ENCODE data around the gene SERGEF.

Gene SERGEF

DNA sequence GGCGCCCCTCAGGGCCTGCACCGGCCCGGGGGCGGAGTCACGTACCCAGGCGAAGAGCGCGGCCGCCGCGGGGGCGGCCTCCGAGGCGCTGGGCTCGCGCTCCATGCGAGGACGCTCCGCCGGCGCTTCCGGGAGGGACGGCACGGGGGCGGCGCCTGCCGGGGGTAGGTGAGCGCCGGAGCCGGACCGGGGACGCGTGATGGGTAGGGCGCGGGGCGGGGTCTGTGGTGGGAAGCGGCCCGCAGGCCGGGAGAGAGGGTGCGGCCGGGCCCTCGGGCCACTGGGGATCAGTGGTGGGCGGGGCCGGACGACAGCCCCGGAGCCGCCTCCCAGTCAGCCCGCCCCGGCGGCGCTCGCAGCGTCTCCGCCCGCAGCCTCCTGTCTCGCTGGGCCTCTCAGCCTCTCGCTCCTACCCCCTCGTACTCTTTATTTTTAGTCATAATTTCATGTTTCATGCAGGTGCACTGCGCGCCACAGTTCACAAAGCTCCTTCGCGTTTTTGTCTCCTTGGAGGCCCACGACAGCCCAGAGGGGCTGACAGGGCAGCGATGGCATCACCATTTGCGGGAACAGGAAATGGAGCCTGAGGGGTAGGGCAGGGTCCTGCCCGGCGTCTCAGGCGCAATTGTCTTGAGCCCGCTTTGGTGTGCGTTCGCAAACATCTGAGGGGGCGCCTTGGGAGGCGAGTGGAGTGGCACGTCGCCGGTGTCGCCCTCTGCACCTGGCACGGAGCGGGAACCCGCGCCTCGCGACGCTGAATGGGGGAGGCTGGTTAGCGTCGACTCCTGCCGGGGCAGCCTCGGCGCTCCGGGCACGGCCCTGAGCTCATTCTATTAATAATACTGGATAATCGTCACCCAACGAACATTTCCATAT, at the start of gene SERGEF:
Gene SERGEF (minus strand): TSS at position 142 of the 876 bp plus-strand sequence. CDS start 37 bp downstream, at position 105.
- peak; percentile 24 for DNase-seq (ENCODE audit: low read depth)

DNA sequence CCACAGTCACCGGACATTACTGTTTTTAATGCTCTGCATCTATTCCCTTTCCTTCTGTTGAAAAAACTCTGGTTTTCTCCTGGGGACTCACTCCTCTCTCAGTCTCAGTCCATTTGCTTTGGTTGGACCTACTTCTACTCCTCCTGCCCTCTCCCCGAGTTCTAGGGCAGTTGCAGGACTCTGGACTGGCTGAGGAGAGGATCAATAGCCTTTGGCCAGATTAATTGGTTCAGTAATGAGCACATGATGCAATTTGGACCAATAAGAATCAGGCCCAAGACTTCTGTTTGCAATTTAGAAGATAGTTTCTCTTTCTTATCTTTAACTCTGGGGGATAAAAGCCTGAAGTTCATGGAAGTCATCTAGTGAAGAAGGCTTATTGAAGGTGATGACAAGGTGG, 48.5 kb upstream of the SERGEF start:
- DNase-seq (ENCODE audit: low read depth) = no peak

DNA sequence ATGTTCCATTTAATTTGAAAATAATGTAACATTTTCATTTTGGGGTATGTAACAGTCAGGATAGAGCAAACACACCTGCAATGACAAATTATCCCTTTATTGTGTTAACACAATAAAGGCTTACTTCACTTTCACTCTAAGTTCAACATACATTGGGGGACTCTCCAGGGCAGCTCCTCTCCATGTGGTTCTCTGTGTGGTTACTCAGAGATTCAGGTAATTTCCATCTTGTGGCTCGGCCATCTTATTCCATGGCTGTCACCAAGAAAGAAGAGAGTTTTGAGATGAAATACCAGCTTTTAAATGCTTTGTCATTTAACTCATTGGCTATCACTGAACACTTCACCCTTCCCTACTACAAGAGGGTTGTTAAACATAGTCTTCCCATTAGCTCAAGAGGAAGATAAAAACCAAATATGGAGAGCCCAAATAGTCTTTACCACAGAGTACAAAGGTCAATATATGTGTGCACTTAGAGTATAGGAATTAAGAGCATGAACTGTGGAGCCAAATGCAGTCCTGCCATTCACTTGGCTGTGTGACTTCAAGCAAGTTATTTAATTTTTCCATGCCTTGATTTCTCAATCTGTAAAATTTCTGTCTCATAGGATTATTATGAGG, 43.8 kb upstream of the SERGEF start:
- no peak for DNase-seq (ENCODE audit: low read depth)

DNA sequence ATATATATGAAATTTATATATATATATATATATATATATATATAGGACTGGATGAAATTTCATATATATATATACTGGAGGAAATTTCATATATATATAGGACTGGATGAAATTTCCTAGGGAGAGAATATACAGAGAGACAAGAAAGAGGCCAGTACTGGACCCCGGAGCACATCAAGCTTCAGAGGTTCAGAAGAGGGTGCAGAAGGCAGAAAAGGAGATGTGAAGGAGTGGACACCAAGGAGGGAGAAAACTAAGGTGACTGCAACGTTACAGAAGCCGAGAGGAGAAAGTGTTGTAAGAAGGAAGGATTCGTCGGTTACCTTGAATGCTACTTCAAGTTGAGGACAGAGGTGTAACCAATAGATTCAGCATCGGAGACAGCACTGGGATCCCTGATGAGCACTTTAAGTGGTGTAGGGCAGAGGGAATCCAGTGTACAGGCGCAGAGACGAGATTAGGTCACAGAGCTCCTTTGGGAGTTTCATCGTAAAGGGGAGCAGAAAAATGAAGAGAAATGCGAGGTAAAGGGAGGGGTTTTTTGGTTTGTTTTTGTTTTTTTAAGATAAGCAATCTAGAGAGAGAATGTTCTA, 41.8 kb upstream of the SERGEF start:
- DNase-seq (ENCODE audit: low read depth) = no peak

DNA sequence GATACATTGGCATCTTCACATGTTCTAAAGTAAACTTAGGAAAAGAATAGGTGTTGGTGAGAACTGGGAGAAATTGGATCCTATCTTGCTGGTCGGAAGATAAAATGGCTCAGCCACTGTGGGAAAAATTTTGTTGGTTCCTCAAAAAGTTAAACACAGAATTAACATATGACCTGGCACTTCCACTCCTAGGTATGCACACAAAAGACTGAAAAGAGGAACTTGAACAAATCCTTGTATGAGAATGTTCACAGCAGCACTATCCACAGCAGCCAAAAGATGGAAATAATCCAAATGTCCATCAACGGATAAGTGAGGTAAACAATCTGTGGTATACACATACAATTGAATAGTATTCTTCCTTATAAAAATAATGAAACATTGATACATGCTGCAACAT, 38.0 kb upstream of the SERGEF start:
- DNase-seq (ENCODE audit: low read depth) = no peak

DNA sequence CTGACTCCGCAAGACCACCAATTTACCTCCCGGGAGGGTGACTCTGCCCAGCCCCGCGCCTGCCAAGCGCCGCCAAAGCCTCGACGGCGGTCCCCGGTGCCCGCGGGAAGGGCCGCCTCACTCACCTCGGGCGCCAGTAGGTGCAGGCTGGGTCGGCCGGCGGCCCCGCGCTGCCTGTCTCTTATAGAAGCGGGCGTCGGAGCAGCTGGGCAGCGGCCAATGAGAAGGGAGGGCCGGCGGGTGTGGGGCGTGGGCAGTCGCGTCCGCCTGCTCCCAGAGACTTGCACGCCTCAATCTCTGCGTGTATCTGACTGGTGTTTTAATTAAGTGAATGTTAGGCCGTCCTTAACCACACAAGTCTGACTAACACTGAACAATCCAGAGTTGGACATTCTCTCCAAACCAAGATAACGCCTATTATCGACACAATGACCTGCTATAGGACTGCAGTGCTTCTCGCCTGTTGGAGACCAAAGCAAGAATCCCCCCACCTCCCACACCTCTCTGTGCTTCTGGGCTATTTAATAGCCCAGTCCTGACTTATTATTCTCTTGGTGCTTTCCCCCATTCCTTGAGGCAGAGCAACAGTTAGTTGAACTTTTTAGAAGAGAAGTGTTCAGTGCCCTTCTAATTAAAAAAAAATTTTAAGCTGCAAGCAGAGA, 33.4 kb upstream of the SERGEF start, which contains the start of gene TPH1:
Gene TPH1 (minus strand): TSS at position 154 of the 662 bp plus-strand sequence. CDS start 5,507 bp downstream, outside the sequence.
- DNase-seq (ENCODE audit: low read depth) = peak; percentile 23

DNA sequence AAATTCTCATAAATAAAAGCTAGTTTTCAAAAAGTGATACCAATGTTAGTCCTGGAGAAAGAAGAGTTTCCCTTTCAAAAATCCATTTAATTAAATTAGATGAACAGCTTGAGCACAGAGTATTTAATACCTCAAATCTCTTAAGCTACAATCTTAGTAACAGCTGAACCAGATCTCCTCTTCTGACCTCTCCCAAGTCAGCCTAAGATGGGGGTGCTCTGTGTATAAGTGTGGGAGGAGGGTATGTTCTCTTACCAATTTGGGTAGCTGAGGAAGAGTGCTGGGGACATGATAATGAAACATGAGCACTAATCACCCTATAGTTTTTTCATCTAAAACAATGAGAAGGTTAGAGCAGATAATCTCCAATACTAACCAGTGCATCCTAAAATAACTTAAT, 23.6 kb upstream of the SERGEF start:
- DNase-seq (ENCODE audit: low read depth) = no peak

DNA sequence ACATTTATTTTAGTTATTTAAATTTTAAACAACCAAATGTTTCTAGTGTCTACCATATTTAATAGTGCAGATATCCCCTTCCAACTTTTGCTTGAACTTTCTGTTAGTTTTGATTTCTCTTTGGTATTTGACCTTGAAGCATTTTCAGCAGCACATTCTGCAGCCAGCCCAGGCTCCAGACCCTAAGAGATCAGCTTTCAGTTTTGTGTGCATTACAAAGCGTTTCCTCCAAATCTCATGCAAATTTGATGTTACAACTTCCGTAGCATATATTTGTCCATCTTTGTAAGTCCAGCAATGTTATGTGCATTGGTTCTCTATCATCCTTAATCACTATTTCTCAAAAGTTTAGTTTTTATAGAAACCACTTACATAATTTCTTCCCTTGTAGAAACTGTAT, 14.6 kb upstream of the SERGEF start:
- no peak for DNase-seq (ENCODE audit: low read depth)

DNA sequence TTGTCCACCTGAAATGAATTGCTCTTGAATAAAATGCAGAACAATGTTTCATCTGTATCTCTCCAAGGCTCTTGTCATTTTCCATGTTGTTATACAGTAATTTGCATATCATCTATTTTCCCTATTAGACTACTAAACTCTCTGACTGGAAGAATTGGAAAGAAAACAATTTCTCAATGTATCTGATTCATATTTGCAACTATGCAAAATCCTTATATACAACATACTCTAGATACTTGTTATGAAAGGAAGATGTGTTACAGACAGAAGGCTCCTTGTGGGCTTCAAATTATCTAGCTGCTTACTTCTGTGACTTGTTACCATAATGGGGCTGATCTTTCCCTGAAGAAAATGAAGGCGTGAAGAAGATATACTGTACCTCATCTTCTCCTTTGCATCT, 9.6 kb upstream of the SERGEF start:
- no peak for DNase-seq (ENCODE audit: low read depth)

DNA sequence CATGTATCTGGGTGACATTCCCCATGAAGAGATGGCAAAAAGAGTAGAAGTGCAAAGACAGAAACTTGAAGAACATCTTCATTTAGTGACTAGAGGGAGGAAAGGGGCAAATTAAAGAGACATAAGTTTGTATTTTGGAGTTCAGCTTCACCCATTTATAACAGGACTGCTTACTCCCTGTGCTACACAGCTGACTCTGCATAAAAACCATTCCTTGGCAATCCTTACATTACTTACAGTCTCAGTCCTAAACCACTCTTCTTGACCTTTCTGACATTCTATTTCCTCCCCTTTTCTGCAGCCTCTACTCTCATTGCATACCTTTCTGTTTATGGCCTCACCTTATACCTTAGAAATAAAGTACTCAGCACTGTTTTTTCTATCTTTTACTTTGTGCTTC, 6.8 kb upstream of the SERGEF start:
- DNase-seq (ENCODE audit: low read depth) = no peak

DNA sequence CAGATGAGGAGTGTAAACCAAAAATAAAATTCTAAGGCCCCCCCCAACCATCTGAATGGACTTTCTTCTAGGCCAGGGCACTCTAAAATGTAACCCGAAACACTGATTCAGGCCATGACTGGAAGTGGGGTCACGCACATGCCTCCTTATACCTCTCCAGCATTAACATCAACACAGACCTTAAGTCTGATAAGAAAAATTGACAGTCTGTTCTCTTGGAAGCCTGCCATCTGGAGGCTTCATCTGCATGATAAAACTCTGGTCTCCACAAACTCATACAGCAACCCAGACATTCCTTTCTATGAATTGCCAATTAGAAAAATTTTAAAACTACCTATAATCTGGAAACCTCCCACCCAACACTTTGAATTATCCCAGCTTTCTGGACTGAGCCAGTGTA, 3.9 kb upstream of the SERGEF start:
- DNase-seq (ENCODE audit: low read depth) = no peak

DNA sequence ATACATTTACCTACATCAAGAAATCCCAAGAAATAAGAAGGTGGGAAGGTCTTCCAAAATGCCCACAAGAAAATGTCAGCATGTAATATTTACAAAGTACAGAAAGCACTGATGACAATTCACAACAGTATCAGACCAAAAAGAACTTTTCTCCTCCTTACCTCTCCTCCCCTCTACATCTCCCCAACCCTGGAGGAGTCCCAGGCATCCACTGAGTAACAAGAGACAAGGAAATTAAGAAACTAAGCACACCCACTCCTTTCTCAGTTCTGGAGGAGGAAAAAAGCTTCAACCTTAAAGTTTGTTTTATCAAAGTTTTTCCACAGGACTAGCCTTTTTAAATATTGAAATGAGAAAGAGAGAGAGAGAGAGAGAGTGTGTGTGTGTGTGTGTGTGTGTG, 2.0 kb upstream of the SERGEF start:
- DNase-seq (ENCODE audit: low read depth) = no peak

DNA sequence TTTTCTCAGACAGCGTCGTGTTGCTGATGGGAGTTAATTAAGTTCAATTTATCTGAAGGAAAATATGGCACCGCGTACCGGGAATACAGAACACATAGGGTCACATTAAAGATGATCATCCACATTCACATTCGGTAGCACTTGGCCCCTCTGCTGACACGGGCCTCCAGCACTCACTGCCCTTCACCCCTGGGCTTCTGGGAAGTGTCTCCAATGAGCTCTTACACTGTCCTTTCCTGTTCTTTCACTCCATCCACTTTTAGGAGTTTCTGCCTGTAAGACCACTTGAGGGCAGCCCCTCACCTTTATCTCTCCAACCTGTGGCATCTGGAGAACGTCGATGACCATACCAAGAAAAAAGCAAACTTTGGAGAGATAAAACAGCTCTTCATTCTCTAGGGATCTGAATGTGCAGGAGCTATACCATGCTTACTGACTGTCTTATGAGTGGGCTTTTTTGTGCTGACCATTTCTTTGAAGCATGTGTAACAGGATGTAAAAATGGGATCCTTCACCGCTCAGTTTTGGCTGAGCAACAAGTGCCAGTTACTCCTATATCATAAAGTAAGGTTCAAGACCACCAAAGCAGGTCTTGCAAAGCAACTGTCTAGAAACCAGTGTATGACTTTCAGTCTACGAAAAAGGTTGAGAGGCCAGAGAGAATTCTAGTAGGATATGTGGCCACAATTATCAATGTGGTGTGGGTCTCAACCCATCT, 1.1 kb upstream of the SERGEF start:
- no peak for DNase-seq (ENCODE audit: low read depth)

DNA sequence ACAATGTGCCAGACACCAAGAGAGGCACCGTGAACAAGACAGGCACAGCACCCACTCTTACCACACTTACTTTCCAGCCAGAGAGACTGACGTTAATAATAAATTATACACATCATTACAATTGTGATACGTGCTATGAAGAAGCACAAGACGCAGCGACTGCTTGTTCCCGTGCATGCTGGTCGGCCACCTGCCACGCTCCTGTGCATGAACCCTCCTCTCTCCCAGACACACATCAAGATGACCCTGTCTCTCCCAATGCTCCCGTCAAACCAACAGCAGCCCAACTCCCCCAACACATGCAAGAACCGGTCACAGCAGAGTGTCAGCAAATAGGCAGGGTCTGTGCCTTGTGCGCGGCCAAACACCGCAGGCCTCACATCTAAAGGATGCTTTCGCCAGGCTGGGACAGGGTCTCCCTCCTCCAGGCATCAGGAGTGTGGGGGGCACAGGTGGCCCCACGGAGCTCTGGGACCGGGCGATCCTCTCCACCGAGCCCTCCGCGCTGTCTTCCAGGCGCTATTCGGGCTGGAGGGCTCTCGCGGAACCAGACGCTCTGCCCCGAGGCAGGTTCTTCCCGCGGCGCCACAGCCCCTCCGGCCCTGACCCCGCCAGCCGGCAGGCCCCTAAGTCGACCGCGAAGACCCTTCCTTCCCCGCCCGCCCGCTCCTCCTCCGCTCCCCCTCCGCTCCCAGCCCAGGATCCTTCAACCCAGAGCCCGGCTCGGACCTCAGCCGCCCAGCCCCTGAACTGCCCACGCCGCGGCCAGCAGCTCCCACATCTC, 533 bp downstream of the SERGEF start:
- no peak for DNase-seq (ENCODE audit: low read depth)

DNA sequence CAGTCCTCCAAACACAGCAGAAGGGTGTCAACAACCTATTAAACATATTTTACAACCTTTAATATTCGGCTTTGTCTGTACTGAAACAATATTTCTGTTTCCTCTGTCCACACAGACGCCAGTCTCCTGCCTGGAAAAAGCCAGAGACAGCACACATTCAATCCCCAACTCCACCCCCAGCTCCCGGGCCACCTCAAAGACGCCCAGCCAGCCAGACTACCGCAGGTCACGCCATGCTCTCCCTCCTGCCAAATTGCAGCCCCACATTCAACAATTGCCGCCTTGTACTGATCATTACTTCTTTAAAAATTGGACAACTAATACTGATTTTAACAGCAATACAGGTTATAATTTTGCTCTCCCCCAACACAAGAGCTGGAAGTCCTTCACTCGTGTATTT, 1.2 kb downstream of the SERGEF start:
- no peak for DNase-seq (ENCODE audit: low read depth)

DNA sequence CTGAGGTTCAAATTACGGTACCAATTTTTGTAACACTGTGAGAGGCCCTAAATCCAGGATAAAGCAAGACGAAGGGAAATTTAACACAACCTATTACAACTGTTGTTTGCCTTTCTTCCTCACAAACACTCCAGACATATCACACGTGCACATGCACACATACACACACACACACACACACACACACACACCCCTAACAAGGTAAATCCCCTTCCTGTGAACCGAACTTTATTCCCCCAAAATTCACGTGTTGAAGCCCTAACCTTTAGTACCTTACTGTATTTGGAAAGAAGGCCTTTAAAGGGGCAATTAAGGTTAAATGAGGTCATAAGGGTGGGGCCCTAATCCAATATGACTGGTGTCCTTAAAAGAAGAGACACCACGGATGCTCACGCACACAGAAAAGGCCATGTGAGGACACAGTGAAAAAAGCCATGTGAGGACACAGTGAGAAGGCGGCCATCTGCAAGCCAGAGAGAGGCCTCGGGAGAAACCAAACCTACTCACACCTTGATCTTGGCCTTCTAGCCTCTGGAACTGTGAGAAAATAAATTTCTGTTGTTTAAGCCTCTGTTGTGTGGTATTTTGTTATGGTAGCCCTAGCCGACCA, 1.8 kb downstream of the SERGEF start:
- DNase-seq (ENCODE audit: low read depth) = no peak

DNA sequence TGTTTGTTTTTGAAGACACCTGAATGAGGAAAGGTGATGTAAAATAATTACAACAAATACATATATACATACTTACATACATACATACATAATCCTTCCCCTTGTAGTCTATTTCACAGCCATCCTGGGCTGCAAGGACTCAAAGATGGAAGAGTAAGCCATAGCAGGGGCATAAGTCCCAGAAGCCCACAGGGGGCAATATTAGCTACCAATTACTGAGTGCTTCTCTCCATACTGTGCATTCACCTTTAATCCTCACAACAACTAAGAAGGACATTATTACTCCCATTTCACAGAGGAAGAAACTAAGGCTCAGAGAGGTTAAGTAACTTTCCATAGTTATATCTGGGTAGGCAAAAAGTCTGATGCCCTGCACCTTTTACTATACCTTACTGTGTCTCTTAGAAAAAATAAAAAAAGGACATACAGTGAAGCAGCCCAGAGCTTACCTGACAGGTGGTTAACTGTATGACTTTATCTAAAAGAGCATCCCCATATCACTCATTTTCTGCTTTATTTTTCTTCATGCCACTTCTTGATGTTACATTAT, 2.7 kb downstream of the SERGEF start:
- DNase-seq (ENCODE audit: low read depth) = no peak

DNA sequence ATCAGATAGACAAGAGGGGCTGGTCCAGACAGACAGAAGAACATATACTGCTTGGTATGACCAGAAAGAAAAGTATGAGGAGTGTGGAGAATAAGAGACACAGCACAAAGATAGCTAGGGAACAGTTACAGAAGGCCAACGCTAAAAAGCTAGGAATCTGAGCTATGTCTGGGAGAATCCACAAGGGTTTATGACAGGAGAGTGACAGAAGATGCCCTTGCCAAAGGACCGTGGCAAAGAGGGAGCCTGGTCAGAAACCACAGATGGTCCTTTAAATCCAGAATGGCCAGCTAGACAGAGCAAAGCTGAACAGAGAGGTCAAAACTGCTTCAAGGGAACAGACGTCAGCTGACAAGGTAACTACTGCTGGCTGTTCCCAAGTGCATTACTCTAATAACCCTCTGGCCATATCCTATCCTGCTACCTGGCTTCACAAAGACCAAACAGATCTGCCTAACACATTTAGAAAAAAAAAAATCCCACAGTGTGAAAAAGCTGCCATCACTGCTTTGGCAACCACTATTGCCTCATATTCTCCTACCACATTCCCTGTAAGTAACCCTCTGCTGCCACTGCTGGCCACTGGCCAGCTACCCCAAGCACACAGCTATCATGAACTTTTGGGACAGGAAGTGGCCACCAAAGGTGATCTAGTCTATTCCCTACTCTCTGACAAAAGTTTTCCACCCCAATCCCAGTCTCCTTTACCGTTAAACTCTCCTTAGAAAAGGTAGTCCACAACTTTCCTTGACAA, 7.3 kb downstream of the SERGEF start:
- DNase-seq (ENCODE audit: low read depth) = no peak

DNA sequence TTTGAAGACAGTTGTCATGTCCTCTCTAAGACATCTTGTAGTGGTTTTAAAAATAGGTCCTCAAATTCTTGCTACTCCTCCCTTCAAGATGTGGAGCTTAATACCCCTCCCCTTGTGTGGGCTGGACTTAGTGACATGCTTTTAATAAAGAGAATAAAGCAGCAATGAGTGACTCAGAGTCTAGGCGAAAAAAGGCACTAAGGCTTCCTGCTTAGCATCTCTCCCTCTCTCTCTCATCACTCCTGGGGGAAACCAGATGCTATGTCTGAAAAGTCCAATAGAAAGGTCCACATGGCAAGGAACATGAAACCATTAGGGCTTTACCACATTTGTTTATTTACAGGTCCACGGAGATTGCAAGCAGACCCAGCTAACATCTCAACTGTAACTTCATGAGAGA, 11.7 kb downstream of the SERGEF start:
- DNase-seq (ENCODE audit: low read depth) = no peak

DNA sequence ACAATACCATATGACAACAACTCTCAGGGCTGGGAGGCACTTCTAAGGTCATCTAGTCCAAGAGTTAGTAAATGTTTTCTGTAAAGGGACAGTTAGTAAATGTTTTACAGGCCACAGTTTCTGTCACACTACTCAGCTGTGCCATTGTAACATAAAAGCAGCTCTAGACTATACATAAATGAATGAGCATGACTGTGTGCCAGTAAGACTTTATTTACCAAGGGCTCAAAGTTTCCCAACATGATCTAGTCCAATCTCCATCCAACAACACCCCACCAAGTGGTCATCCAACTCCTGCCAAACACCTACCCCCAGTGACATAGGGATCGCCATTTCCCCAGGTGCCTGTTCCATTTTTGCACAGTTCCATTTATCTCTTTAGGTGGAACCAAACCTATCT, 12.1 kb downstream of the SERGEF start:
- DNase-seq (ENCODE audit: low read depth) = no peak

Data from non-pigmented ciliary epithelial cell (primary cell).